Thoracic aorta (tissue), 2 donors: Measurements from ENCODE around the gene TNS2. TPM values are rescaled to one million over a fixed set of nuclear protein-coding genes. Genes with fewer than 3 reads are reported as not detected.
"Not testable (repeated sequence)": the region's sequence is repeated elsewhere in the genome, so short reads cannot be mapped to it uniquely, and the experiment has no call there.

Experiments used
- ATAC-seq: fragments of 150-250 bp; one replicate; pipeline ENCODE4 v1.8.0; 2017; ENCODE audit warnings: low read depth; ENCODE audit not compliant: insufficient number of reproducible peaks, low FRiP score
- DNase-seq: peaks from one replicate; pipeline ENCODE4 v3.0.0-alpha.2; 2020; ENCODE audit warnings: low spot score
- H3K27ac ChIP-seq, 2 donors: fragments of 200-600 bp; sonication (generic); 1 replicate in 1 of 2; 2 replicates in 1 of 2; pipeline ENCODE4 v1.5.1; 2016; ENCODE audit warnings: mild to moderate bottlenecking in 2 of 2, moderate library complexity in 2 of 2
- H3K27me3 ChIP-seq: fragments of 200-600 bp; sonication (generic); replicated peaks from 2 replicates; pipeline ENCODE4 v1.6.0; 2016; ENCODE audit warnings: mild to moderate bottlenecking; ENCODE audit not compliant: insufficient read depth
- H3K36me3 ChIP-seq: fragments of 200-600 bp; sonication (generic); one replicate; pipeline ENCODE4 v1.5.1; 2016
- H3K4me1 ChIP-seq, 2 donors: fragments of 200-600 bp; sonication (generic); 1 replicate in 1 of 2; 2 replicates in 1 of 2; pipeline versions ENCODE4 v1.5.1 to v1.6.0; 2016; ENCODE audit warnings: low read depth in 2 of 2, mild to moderate bottlenecking in 1 of 2; ENCODE audit not compliant: control insufficient read depth in 1 of 2
- H3K4me3 ChIP-seq: fragments of 200-600 bp; sonication (generic); 2 replicates; pipeline ENCODE4 v1.5.1; 2016; ENCODE audit warnings: mild to moderate bottlenecking
- H3K9me3 ChIP-seq: fragments of 200-600 bp; sonication (generic); 2 replicates; pipeline ENCODE4 v1.5.1; 2016
- CTCF ChIP-seq: fragments of 200-600 bp; sonication (generic); IDR thresholded peaks from one replicate; pipeline ENCODE4 v1.5.1; 2019; ENCODE audit warnings: antibody characterized with exemption
- total RNA-seq, 2 donors: library from RNA; depleted of rRNA; stranded (reverse); fragments of >200 nt; gene quantifications; one replicate each; pipeline versions ENCODE4 v1.1.0 to v1.2.3, GENCODE V29; 2016

Gene TNS2
- total RNA-seq, 2 donors from 2014 or later: 292 to 307 TPM

- ATAC-seq: no peak
- H3K9me3 ChIP-seq: no peaks in the 10 kb centered on the region
- H3K4me3 ChIP-seq: no peak within 1 kb of the TSS
- no peaks in the 10 kb centered on the region for H3K27me3 ChIP-seq
- DNase-seq: no peak
- no peak for TF ChIP-seq CTCF
- peaks cover 15% of the 10 kb centered on the region for H3K36me3 ChIP-seq
- peak within 1 kb of the TSS in 1 of 2 donors; percentile 6 for H3K27ac ChIP-seq
- peaks cover 15 to 65% of the 10 kb centered on the region in 2 donors for H3K4me1 ChIP-seq
Measured at GRCh38 chr12:53102883-53103807, 53.3 kb downstream of the TNS2 start, which contains the start of gene SOAT2. TSS of gene SOAT2 (plus strand) at chr12:53103486. CDS start at chr12:53103578, 92 bp downstream.

GRCh38 chr12:53103860-53104305 is 54.0 kb downstream of the TNS2 start:
- DNase-seq (no peak), ATAC-seq (no peak)
- TF ChIP-seq CTCF: no peak
- Histone ChIP-seq H3K27me3 (no peaks in the 10 kb centered on the region), H3K4me1 (peaks cover 15 to 67% of the 10 kb centered on the region in 2 donors), H3K27ac (no peak overlapping the region), H3K36me3 (peaks cover 15% of the 10 kb centered on the region), H3K9me3 (no peaks in the 10 kb centered on the region), H3K4me3 (no peak overlapping the region)

- peaks cover 14% of the 10 kb centered on the region for H3K36me3 ChIP-seq
- no peaks in the 10 kb centered on the region for H3K27me3 ChIP-seq
- H3K4me1 ChIP-seq: peaks cover 10 to 58% of the 10 kb centered on the region in 2 donors
- no peaks in the 10 kb centered on the region for H3K9me3 ChIP-seq
- DNase-seq: no peak
- no peak for ATAC-seq
- TF ChIP-seq CTCF: no peak
- no peak overlapping the region for H3K4me3 ChIP-seq
- H3K27ac ChIP-seq: peak overlapping the region in 1 of 2 donors; percentile 77
Measured at GRCh38 chr12:53105256-53105655, 55.4 kb downstream of the TNS2 start.

GRCh38 chr12:53105712-53106439 is 56.0 kb downstream of the TNS2 start:
- ATAC-seq: no peak
- no peak overlapping the region for H3K4me3 ChIP-seq
- TF ChIP-seq CTCF: no peak
- no peak for DNase-seq
- H3K9me3 ChIP-seq: no peaks in the 10 kb centered on the region
- H3K36me3 ChIP-seq: peaks cover 7% of the 10 kb centered on the region
- H3K4me1 ChIP-seq: peaks cover 10 to 51% of the 10 kb centered on the region in 2 donors
- peak overlapping the region in 1 of 2 donors; percentile 77 for H3K27ac ChIP-seq
- no peaks in the 10 kb centered on the region for H3K27me3 ChIP-seq

- no peaks in the 10 kb centered on the region for H3K27me3 ChIP-seq
- H3K4me1 ChIP-seq: peaks cover 10 to 43% of the 10 kb centered on the region in 2 donors
- H3K4me3 ChIP-seq: no peak overlapping the region
- no peak for DNase-seq
- no peaks in the 10 kb centered on the region for H3K36me3 ChIP-seq
- no peaks in the 10 kb centered on the region for H3K9me3 ChIP-seq
- H3K27ac ChIP-seq: peak overlapping the region; percentile 75 to 77
- no peak for TF ChIP-seq CTCF
- ATAC-seq: no peak
Measured at GRCh38 chr12:53107122-53107521, 57.3 kb downstream of the TNS2 start.

GRCh38 chr12:53112431-53112830 is 62.6 kb downstream of the TNS2 start:
- not testable (repeated sequence) for DNase-seq, H3K27ac ChIP-seq, H3K36me3 ChIP-seq, H3K4me3 ChIP-seq, H3K9me3 ChIP-seq, H3K27me3 ChIP-seq, ATAC-seq
- H3K4me1 ChIP-seq: peaks cover 19 to 40% of the 10 kb centered on the region in 2 donors
